Loucy (cell line): Measurements from ENCODE around the gene PRKCE.

Source experiments
- EZH2phosphoT487 ChIP-seq: fragments of 200-600 bp; IDR thresholded peaks from 2 replicates; pipeline ENCODE4 v1.6.1; 2018; ENCODE audit warnings: antibody characterized with exemption, mild to moderate bottlenecking, moderate library complexity, borderline replicate concordance
- TF ChIP-seq, protein P1 (sequence below): fragments of 200-600 bp; sonication (generic); conservative IDR thresholded peaks from 2 replicates; pipeline ENCODE4 v1.5.1; 2014; ENCODE audit warnings: mild to moderate bottlenecking, antibody characterized with exemption, low read length

DNA sequence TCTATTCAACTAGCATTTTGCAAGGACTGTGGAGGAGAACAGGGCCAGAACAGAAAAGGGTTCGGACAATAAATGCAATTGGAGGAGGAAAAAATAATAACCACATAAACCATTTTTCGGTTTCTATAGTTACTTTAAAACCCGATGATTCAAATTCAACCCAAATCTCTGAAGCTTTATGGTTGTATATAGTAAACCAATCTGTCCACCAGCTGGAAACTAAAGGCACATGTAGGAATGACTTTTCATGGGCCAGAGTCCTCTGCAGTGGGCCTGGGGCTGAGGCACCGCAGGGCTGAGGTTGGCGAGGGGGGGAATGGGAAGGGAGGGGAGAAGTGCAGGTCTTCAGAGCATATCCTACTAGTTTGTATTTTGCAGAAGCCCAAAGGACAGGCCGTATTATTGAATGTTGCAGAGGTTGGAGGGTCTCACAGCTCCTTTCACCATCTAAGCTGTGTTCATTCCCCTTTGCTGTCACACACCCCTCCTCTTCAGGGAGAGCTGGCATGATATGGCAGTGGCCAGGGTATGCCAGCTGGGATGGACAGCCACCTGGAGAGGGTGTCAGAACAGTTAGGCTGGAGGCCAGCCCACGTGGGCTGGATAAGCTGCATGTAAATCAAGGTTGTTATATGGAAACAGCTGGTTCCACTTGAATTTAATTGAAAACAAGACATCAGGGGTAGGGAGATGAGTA, 267.1 kb downstream of the PRKCE start:
- TF ChIP-seq, protein P1, sequence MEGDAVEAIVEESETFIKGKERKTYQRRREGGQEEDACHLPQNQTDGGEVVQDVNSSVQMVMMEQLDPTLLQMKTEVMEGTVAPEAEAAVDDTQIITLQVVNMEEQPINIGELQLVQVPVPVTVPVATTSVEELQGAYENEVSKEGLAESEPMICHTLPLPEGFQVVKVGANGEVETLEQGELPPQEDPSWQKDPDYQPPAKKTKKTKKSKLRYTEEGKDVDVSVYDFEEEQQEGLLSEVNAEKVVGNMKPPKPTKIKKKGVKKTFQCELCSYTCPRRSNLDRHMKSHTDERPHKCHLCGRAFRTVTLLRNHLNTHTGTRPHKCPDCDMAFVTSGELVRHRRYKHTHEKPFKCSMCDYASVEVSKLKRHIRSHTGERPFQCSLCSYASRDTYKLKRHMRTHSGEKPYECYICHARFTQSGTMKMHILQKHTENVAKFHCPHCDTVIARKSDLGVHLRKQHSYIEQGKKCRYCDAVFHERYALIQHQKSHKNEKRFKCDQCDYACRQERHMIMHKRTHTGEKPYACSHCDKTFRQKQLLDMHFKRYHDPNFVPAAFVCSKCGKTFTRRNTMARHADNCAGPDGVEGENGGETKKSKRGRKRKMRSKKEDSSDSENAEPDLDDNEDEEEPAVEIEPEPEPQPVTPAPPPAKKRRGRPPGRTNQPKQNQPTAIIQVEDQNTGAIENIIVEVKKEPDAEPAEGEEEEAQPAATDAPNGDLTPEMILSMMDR, result no peak
- TF ChIP-seq EZH2phosphoT487, result no peak
